HEK293 (cell line): ENCODE data around the gene STAG3.

Experiments used
- PRDM1 ChIP-seq: fragments of 450-650 bp; formaldehyde crosslinking; IDR thresholded peaks from 2 replicates; pipeline ENCODE4; 2016; ENCODE audit warnings: missing biosample characterization, missing genetic modification characterization
- SCRT2 ChIP-seq: fragments of 450-650 bp; formaldehyde crosslinking; IDR thresholded peaks from 2 replicates; pipeline ENCODE4 v1.5.1; 2016; ENCODE audit warnings: missing biosample characterization, missing genetic modification characterization
- TCF7L2 ChIP-seq: IDR thresholded peaks from 2 replicates; pipeline ENCODE4 v1.6.1; 2011; ENCODE audit warnings: low read depth, mild to moderate bottlenecking, inconsistent platforms, low read length, moderate library complexity, borderline replicate concordance
- ZNF138 ChIP-seq: fragments of 450-650 bp; formaldehyde crosslinking; IDR thresholded peaks from 2 replicates; pipeline ENCODE4 v1.5.1; 2016; ENCODE audit warnings: missing biosample characterization, missing genetic modification characterization, borderline replicate concordance
- ZNF174 ChIP-seq: fragments of 450-650 bp; formaldehyde crosslinking; IDR thresholded peaks from 2 replicates; pipeline ENCODE4 v1.5.0; 2017; ENCODE audit warnings: missing biosample characterization, mild to moderate bottlenecking, missing genetic modification characterization
- ZNF202 ChIP-seq: fragments of 450-650 bp; formaldehyde crosslinking; IDR thresholded peaks from 2 replicates; pipeline ENCODE4 v1.5.1; 2016; ENCODE audit warnings: missing biosample characterization, missing genetic modification characterization, borderline replicate concordance
- ZNF274 ChIP-seq, 2 experiments: fragments of 200-500 bp in 1 of 2; fragments of 450-650 bp in 1 of 2; sonication (Bioruptor generic) in 1 of 2; formaldehyde crosslinking in 1 of 2; IDR thresholded peaks; 2 replicates each; pipeline versions ENCODE4 v1.5.1 to v1.6.1; 2014 to 2016; ENCODE audit warnings: borderline replicate concordance in 1 of 2, inconsistent platforms in 1 of 2, low read length in 1 of 2, missing biosample characterization in 1 of 2, missing genetic modification characterization in 1 of 2
- ZNF560 ChIP-seq: fragments of 450-650 bp; formaldehyde crosslinking; IDR thresholded peaks from 2 replicates; pipeline ENCODE4 v1.5.1; 2017; ENCODE audit warnings: missing biosample characterization, missing genetic modification characterization, borderline replicate concordance
- ZNF768 ChIP-seq: fragments of 450-650 bp; formaldehyde crosslinking; IDR thresholded peaks from 2 replicates; pipeline ENCODE4 v1.5.1; 2018; ENCODE audit warnings: missing biosample characterization, mild to moderate bottlenecking, missing genetic modification characterization
- TF ChIP-seq, protein P1 (sequence below): fragments of 450-650 bp; formaldehyde crosslinking; IDR thresholded peaks from 2 replicates; pipeline ENCODE4 v1.5.1; 2016; ENCODE audit warnings: missing biosample characterization, missing genetic modification characterization

DNA sequence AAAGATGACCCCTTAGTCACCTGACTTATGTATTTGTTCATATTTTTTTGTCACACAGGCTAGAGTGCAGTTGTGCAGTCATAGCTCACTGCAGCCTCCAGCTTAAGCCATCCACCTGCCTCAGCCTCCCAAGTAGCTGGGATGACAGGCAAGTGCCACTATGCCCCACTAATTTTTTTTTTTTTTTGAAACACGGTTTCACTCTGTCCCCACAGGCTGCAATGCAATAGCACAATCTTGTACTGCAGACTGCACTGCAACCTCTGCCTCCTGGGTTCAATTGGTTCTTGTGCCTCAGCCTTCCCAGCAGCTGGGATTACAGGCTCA, 49.1 kb upstream of the STAG3 start:
- TF ChIP-seq ZNF560 (tag by site-specific recombination) (no peak), ZNF202 (tag by site-specific recombination) (no peak), PRDM1 (no peak), ZNF174 (tag by site-specific recombination) (no peak), ZNF768 (tag by site-specific recombination) (no peak), TCF7L2 (no peak), ZNF274 (IDR thresholded peaks at IDR 0.05; ENCODE audit: low read length) (no peak), ZNF274 (tag by site-specific recombination; IDR thresholded peaks at IDR 0.05; ENCODE audit: borderline replicate concordance) (no peak), ZNF138 (tag by site-specific recombination) (no peak), SCRT2 (tag by site-specific recombination) (no peak)
- TF ChIP-seq, protein P1, sequence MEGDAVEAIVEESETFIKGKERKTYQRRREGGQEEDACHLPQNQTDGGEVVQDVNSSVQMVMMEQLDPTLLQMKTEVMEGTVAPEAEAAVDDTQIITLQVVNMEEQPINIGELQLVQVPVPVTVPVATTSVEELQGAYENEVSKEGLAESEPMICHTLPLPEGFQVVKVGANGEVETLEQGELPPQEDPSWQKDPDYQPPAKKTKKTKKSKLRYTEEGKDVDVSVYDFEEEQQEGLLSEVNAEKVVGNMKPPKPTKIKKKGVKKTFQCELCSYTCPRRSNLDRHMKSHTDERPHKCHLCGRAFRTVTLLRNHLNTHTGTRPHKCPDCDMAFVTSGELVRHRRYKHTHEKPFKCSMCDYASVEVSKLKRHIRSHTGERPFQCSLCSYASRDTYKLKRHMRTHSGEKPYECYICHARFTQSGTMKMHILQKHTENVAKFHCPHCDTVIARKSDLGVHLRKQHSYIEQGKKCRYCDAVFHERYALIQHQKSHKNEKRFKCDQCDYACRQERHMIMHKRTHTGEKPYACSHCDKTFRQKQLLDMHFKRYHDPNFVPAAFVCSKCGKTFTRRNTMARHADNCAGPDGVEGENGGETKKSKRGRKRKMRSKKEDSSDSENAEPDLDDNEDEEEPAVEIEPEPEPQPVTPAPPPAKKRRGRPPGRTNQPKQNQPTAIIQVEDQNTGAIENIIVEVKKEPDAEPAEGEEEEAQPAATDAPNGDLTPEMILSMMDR = no peak
